GM21447 (cell line): ENCODE measurements around the gene RSRC2.
"Not testable (repeated sequence)": the region's sequence is repeated elsewhere in the genome, so short reads cannot be mapped to it uniquely, and the experiment has no call there.

Experiments used
- ATAC-seq: cut with Tn5 transposase; IDR thresholded peaks from one replicate; pipeline ENCODE4 v1.9.1; 2021; ENCODE audit not compliant: unreplicated experiment

RSRC2 gene

GRCh38 chr12:122487807-122488206 lies 38.9 kb downstream of the RSRC2 start:
- ATAC-seq: not testable (repeated sequence)

GRCh38 chr12:122486805-122487426 lies 39.8 kb downstream of the RSRC2 start:
- no peak for ATAC-seq

- not testable (repeated sequence) for ATAC-seq
Measured at GRCh38 chr12:122486360-122486759, 40.4 kb downstream of the RSRC2 start.

GRCh38 chr12:122484385-122484784 lies 42.4 kb downstream of the RSRC2 start:
- ATAC-seq: not testable (repeated sequence)

- ATAC-seq: no peak
Measured at GRCh38 chr12:122483969-122484368, 42.8 kb downstream of the RSRC2 start.

- no peak for ATAC-seq
Measured at GRCh38 chr12:122481861-122482260, 44.9 kb downstream of the RSRC2 start.

GRCh38 chr12:122480753-122481152 lies 46.0 kb downstream of the RSRC2 start:
- no peak for ATAC-seq

GRCh38 chr12:122474324-122474716 lies 52.4 kb downstream of the RSRC2 start:
- no peak for ATAC-seq

- no peak for ATAC-seq
Measured at GRCh38 chr12:122473543-122474323, 53.0 kb downstream of the RSRC2 start.

- no peak for ATAC-seq
Measured at GRCh38 chr12:122471324-122472226, 55.2 kb downstream of the RSRC2 start.

- ATAC-seq: not testable (repeated sequence)
Measured at GRCh38 chr12:122470576-122470975, 56.2 kb downstream of the RSRC2 start.

GRCh38 chr12:122469856-122470255 lies 56.9 kb downstream of the RSRC2 start:
- not testable (repeated sequence) for ATAC-seq

- no peak for ATAC-seq
Measured at GRCh38 chr12:122467983-122468382, 58.8 kb downstream of the RSRC2 start.

- not testable (repeated sequence) for ATAC-seq
Measured at GRCh38 chr12:122464317-122465042, 62.3 kb downstream of the RSRC2 start.

GRCh38 chr12:122460641-122461040 lies 66.1 kb downstream of the RSRC2 start:
- ATAC-seq: no peak

- no peak for ATAC-seq
Measured at GRCh38 chr12:122460061-122460460, 66.7 kb downstream of the RSRC2 start.

- no peak for ATAC-seq
Measured at GRCh38 chr12:122459211-122459610, 67.5 kb downstream of the RSRC2 start.

GRCh38 chr12:122458105-122459035 lies 68.4 kb downstream of the RSRC2 start:
- ATAC-seq: no peak

- ATAC-seq: no peak
Measured at GRCh38 chr12:122457627-122458026, 69.1 kb downstream of the RSRC2 start.

- ATAC-seq: no peak
Measured at GRCh38 chr12:122454739-122455138, 72.0 kb downstream of the RSRC2 start.
